ENCODE results near the gene TENM3.

TENM3 gene

GRCh38 chr4:182486881-182487280, 243.7 kb downstream of the TENM3 start:
- Histone ChIP-seq H3K27ac (replicated peaks; ENCODE audit: low read length) (no peak overlapping the region), H3K14ac (ENCODE audit: low read length) (no peak overlapping the region), H2BK15ac (ENCODE audit: low read length) (no peak overlapping the region), H2BK12ac (ENCODE audit: low read length) (no peak overlapping the region), H3K4me2 (ENCODE audit: insufficient read depth, low read length, poor library complexity, severe bottlenecking) (no peak overlapping the region), H4K8ac (ENCODE audit: low read depth, low read length) (no peak overlapping the region), H3K23ac (ENCODE audit: low read depth, low read length, poor library complexity) (no peak overlapping the region), H3K4me1 (ENCODE audit: control insufficient read depth in 2 of 2, insufficient read depth in 1 of 2, low read depth in 1 of 2, low read length in 2 of 2) (no peaks in the 10 kb centered on the region), H2AFZ (ENCODE audit: low read length) (no peak overlapping the region), H2BK120ac (ENCODE audit: low read depth, low read length) (no peak overlapping the region), H3K36me3 (replicated peaks in 1 of 2; ENCODE audit: control insufficient read depth in 2 of 2, insufficient read depth in 2 of 2, low read length in 2 of 2) (peaks cover 5 to 6% of the 10 kb centered on the region in 2 donors), H3K79me1 (ENCODE audit: low read depth, low read length) (no peaks in the 10 kb centered on the region), H3K4ac (ENCODE audit: low read length) (no peak overlapping the region), H3K4me3 (ENCODE audit: low read length in 2 of 2) (no peak overlapping the region), H3K27me3 (ENCODE audit: control insufficient read depth in 3 of 3, insufficient read depth in 3 of 3, low read depth in 1 of 3, low read length in 3 of 3) (no peaks in the 10 kb centered on the region), H3K9me3 (replicated peaks in 1 of 2; ENCODE audit: control insufficient read depth in 2 of 2, insufficient read depth in 1 of 2, low read depth in 1 of 2, low read length in 2 of 2) (peaks cover 2 to 24% of the 10 kb centered on the region in 2 donors), H2AK5ac (ENCODE audit: low read depth, low read length) (no peak overlapping the region), H3K9ac (ENCODE audit: low read depth, low read length, poor library complexity) (no peak overlapping the region), H3K18ac (ENCODE audit: low read length) (no peak overlapping the region), H4K91ac (ENCODE audit: low read depth, low read length, poor library complexity) (no peak overlapping the region), H2BK5ac (ENCODE audit: low read length) (no peak overlapping the region)
- no peak for DNase-seq (ENCODE audit: low spot score)
- no CpG with 5 or more reads among the region's 7 CpGs for WGBS, 2 donors (ENCODE audit: extremely low coverage in 2 of 2, insufficient read length in 2 of 2, insufficient replicate concordance in 1 of 2)

GRCh38 chr4:182488896-182489295, 245.7 kb downstream of the TENM3 start:
- H3K14ac ChIP-seq (ENCODE audit: low read length) = no peak overlapping the region
- peaks cover 2 to 24% of the 10 kb centered on the region in 2 donors for H3K9me3 ChIP-seq (replicated peaks in 1 of 2; ENCODE audit: control insufficient read depth in 2 of 2, insufficient read depth in 1 of 2, low read depth in 1 of 2, low read length in 2 of 2)
- no peak overlapping the region for H3K4me3 ChIP-seq (ENCODE audit: low read length in 2 of 2)
- no peak overlapping the region for H4K91ac ChIP-seq (ENCODE audit: low read depth, low read length, poor library complexity)
- no CpG with 5 or more reads among the region's 2 CpGs for WGBS, 2 donors (ENCODE audit: extremely low coverage in 2 of 2, insufficient read length in 2 of 2, insufficient replicate concordance in 1 of 2)
- H3K4me2 ChIP-seq (ENCODE audit: insufficient read depth, low read length, poor library complexity, severe bottlenecking) = no peak overlapping the region
- H2BK120ac ChIP-seq (ENCODE audit: low read depth, low read length) = no peak overlapping the region
- no peak overlapping the region for H2AK5ac ChIP-seq (ENCODE audit: low read depth, low read length)
- no peak overlapping the region for H2BK12ac ChIP-seq (ENCODE audit: low read length)
- no peak for DNase-seq (ENCODE audit: low spot score)
- H3K4ac ChIP-seq (ENCODE audit: low read length) = no peak overlapping the region
- H3K23ac ChIP-seq (ENCODE audit: low read depth, low read length, poor library complexity) = no peak overlapping the region
- peaks cover 2 to 6% of the 10 kb centered on the region in 2 donors for H3K36me3 ChIP-seq (replicated peaks in 1 of 2; ENCODE audit: control insufficient read depth in 2 of 2, insufficient read depth in 2 of 2, low read length in 2 of 2)
- no peaks in the 10 kb centered on the region for H3K79me1 ChIP-seq (ENCODE audit: low read depth, low read length)
- no peak overlapping the region for H3K18ac ChIP-seq (ENCODE audit: low read length)
- no peak overlapping the region for H3K9ac ChIP-seq (ENCODE audit: low read depth, low read length, poor library complexity)
- no peak overlapping the region for H4K8ac ChIP-seq (ENCODE audit: low read depth, low read length)
- H3K4me1 ChIP-seq (ENCODE audit: control insufficient read depth in 2 of 2, insufficient read depth in 1 of 2, low read depth in 1 of 2, low read length in 2 of 2) = no peaks in the 10 kb centered on the region
- no peaks in the 10 kb centered on the region for H3K27me3 ChIP-seq (ENCODE audit: control insufficient read depth in 3 of 3, insufficient read depth in 3 of 3, low read depth in 1 of 3, low read length in 3 of 3)
- no peak overlapping the region for H2BK5ac ChIP-seq (ENCODE audit: low read length)
- no peak overlapping the region for H2AFZ ChIP-seq (ENCODE audit: low read length)
- H2BK15ac ChIP-seq (ENCODE audit: low read length) = no peak overlapping the region
- no peak overlapping the region for H3K27ac ChIP-seq (replicated peaks; ENCODE audit: low read length)

- Histone ChIP-seq H3K9me3 (replicated peaks in 1 of 2; ENCODE audit: control insufficient read depth in 2 of 2, insufficient read depth in 1 of 2, low read depth in 1 of 2, low read length in 2 of 2) (peaks cover 2 to 21% of the 10 kb centered on the region in 2 donors), H3K9ac (ENCODE audit: low read depth, low read length, poor library complexity) (no peak overlapping the region), H2BK120ac (ENCODE audit: low read depth, low read length) (no peak overlapping the region), H3K27ac (replicated peaks; ENCODE audit: low read length) (no peak overlapping the region), H2BK5ac (ENCODE audit: low read length) (no peak overlapping the region), H4K91ac (ENCODE audit: low read depth, low read length, poor library complexity) (no peak overlapping the region), H3K27me3 (ENCODE audit: control insufficient read depth in 3 of 3, insufficient read depth in 3 of 3, low read depth in 1 of 3, low read length in 3 of 3) (no peaks in the 10 kb centered on the region), H3K4me1 (ENCODE audit: control insufficient read depth in 2 of 2, insufficient read depth in 1 of 2, low read depth in 1 of 2, low read length in 2 of 2) (no peaks in the 10 kb centered on the region), H3K23ac (ENCODE audit: low read depth, low read length, poor library complexity) (no peak overlapping the region), H2AK5ac (ENCODE audit: low read depth, low read length) (no peak overlapping the region), H4K8ac (ENCODE audit: low read depth, low read length) (no peak overlapping the region), H2BK15ac (ENCODE audit: low read length) (no peak overlapping the region), H3K4ac (ENCODE audit: low read length) (no peak overlapping the region), H3K4me2 (ENCODE audit: insufficient read depth, low read length, poor library complexity, severe bottlenecking) (no peak overlapping the region), H3K4me3 (ENCODE audit: low read length in 2 of 2) (no peak overlapping the region), H2AFZ (ENCODE audit: low read length) (no peak overlapping the region), H3K14ac (ENCODE audit: low read length) (no peak overlapping the region), H3K18ac (ENCODE audit: low read length) (no peak overlapping the region), H3K36me3 (replicated peaks in 1 of 2; ENCODE audit: control insufficient read depth in 2 of 2, insufficient read depth in 2 of 2, low read length in 2 of 2) (peaks cover 2 to 6% of the 10 kb centered on the region in 2 donors), H3K79me1 (ENCODE audit: low read depth, low read length) (no peaks in the 10 kb centered on the region), H2BK12ac (ENCODE audit: low read length) (no peak overlapping the region)
- DNase-seq (ENCODE audit: low spot score) = no peak
- 100% methylated on average over 1 of the region's 2 CpGs; no CpG with 5 or more reads in 1 of the 2 donors for WGBS, 2 donors (ENCODE audit: extremely low coverage in 2 of 2, insufficient read length in 2 of 2, insufficient replicate concordance in 1 of 2)
Measured at GRCh38 chr4:182489607-182490006, 246.4 kb downstream of the TENM3 start.

- H3K4me3 ChIP-seq (ENCODE audit: low read length in 2 of 2) = no peak overlapping the region
Measured at GRCh38 chr4:182491719-182492118, 248.5 kb downstream of the TENM3 start.

More at GRCh38 chr4:182491719-182492118, 248.5 kb downstream of the TENM3 start:
- Histone ChIP-seq H4K91ac (ENCODE audit: low read depth, low read length, poor library complexity) (no peak overlapping the region), H3K9ac (ENCODE audit: low read depth, low read length, poor library complexity) (no peak overlapping the region), H2BK12ac (ENCODE audit: low read length) (no peak overlapping the region), H3K4me1 (ENCODE audit: control insufficient read depth in 2 of 2, insufficient read depth in 1 of 2, low read depth in 1 of 2, low read length in 2 of 2) (no peaks in the 10 kb centered on the region), H2BK15ac (ENCODE audit: low read length) (no peak overlapping the region), H2BK5ac (ENCODE audit: low read length) (no peak overlapping the region), H3K9me3 (replicated peaks in 1 of 2; ENCODE audit: control insufficient read depth in 2 of 2, insufficient read depth in 1 of 2, low read depth in 1 of 2, low read length in 2 of 2) (peaks cover 0 to 9% of the 10 kb centered on the region in 2 donors), H3K18ac (ENCODE audit: low read length) (no peak overlapping the region), H3K27ac (replicated peaks; ENCODE audit: low read length) (no peak overlapping the region), H3K36me3 (replicated peaks in 1 of 2; ENCODE audit: control insufficient read depth in 2 of 2, insufficient read depth in 2 of 2, low read length in 2 of 2) (peaks cover 0 to 6% of the 10 kb centered on the region in 2 donors), H2AFZ (ENCODE audit: low read length) (no peak overlapping the region), H3K4me2 (ENCODE audit: insufficient read depth, low read length, poor library complexity, severe bottlenecking) (no peak overlapping the region), H4K8ac (ENCODE audit: low read depth, low read length) (no peak overlapping the region), H2BK120ac (ENCODE audit: low read depth, low read length) (no peak overlapping the region), H3K14ac (ENCODE audit: low read length) (no peak overlapping the region), H2AK5ac (ENCODE audit: low read depth, low read length) (no peak overlapping the region), H3K23ac (ENCODE audit: low read depth, low read length, poor library complexity) (no peak overlapping the region), H3K27me3 (ENCODE audit: control insufficient read depth in 3 of 3, insufficient read depth in 3 of 3, low read depth in 1 of 3, low read length in 3 of 3) (no peaks in the 10 kb centered on the region), H3K4ac (ENCODE audit: low read length) (no peak overlapping the region), H3K79me1 (ENCODE audit: low read depth, low read length) (no peaks in the 10 kb centered on the region)
- DNase-seq (ENCODE audit: low spot score) = no peak

Measured in neuronal stem cell (in vitro differentiated cells).